Hindlimb muscle (tissue), 1 donor: ENCODE results near the gene PPP2R2D. TPM values are rescaled to one million over a fixed set of nuclear protein-coding genes. Genes with fewer than 3 reads are reported as not detected.
A peak's percentile ranks its signal among the peaks of the same experiment; 100 is the strongest.

ENCODE experiments used
- DNase-seq: peaks from one replicate; pipeline ENCODE4 v3.0.0-alpha.2; 2013
- polyA plus RNA-seq: library from polyadenylated mRNA; unstranded; fragments of 120-200 nt; gene quantifications from one replicate; pipeline ENCODE4 v1.2.1, GENCODE V29; 2013; ENCODE audit not compliant: insufficient read length

Gene PPP2R2D
- polyA plus RNA-seq = 30.6 TPM

- DNase-seq = peak; percentile 96
These were observed at the start of gene PPP2R2D for GRCh38 chr10:131900350-131901152. TSS of gene PPP2R2D (plus strand) at chr10:131901008. CDS start at chr10:131901149, 141 bp downstream.

DNA sequence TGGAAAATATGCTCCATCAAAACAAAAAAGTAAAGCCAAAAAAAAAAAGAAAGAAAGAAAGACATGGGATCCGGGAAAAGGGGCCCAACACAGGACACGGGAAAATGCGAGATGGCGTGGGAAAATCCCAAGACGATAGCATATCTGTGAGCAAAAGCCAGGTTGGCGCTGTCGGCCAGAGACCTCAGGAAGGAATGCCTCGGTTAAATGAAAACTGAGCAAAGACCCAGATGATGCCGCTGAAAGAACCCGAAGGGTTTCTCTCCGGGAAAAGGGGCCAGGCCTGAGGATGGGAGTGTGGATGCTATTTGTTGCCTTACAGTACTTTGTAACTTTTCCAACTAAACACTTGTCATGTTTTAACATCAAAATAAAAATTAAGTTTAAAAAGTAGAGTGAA, 49.5 kb upstream of the PPP2R2D start:
- no peak for DNase-seq

- no peak for DNase-seq
These were observed 48.5 kb upstream of the PPP2R2D start for GRCh38 chr10:131852176-131852822.

- no peak for DNase-seq
These were observed 47.8 kb upstream of the PPP2R2D start for GRCh38 chr10:131852823-131853609.

GRCh38 chr10:131853610-131853964, 47.2 kb upstream of the PPP2R2D start:
- no peak for DNase-seq

DNA sequence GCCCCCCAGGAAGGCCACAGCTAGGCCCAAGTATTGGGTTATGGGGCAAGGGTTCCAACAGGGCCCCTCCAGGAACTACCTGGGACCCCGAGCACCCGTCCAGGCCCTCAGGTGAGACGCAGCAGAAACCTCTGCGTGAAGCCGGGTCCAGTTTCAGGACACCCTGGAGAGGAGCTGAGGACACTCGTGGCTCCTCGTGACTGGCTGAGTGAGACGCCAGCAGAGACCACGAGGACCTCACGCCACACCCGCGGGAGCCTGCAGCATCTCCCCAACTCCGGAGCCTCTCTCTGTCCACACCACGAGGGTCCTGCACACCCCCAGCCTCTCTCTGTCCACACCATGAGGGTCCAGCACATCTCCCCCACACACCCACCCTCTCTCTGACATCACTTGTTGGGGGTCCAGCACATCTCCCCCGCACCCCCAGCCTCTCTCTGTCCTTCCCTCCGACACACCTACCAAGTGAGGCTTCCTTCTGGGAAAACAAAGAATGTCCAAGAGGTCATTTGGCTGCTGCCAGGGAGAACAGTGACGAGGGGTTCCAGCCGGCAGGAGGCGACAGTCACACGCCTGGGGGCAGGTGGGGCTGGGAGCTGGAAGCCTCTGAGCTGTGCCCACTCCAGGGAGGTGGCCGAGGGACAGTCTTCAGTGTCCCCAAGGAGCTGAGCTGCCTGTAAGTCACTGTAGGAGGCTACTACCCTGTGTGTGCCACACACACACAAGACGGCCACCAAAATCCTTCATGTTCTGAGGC, 46.1 kb upstream of the PPP2R2D start:
- no peak for DNase-seq

GRCh38 chr10:131855461-131856401, 45.1 kb upstream of the PPP2R2D start:
- DNase-seq = no peak

GRCh38 chr10:131856441-131857094, 44.2 kb upstream of the PPP2R2D start:
- no peak for DNase-seq

GRCh38 chr10:131857156-131858117, 43.4 kb upstream of the PPP2R2D start:
- no peak for DNase-seq

- no peak for DNase-seq
These were observed 42.7 kb upstream of the PPP2R2D start for GRCh38 chr10:131858118-131858515.

- no peak for DNase-seq
These were observed 42.0 kb upstream of the PPP2R2D start for GRCh38 chr10:131858583-131859340.

DNA sequence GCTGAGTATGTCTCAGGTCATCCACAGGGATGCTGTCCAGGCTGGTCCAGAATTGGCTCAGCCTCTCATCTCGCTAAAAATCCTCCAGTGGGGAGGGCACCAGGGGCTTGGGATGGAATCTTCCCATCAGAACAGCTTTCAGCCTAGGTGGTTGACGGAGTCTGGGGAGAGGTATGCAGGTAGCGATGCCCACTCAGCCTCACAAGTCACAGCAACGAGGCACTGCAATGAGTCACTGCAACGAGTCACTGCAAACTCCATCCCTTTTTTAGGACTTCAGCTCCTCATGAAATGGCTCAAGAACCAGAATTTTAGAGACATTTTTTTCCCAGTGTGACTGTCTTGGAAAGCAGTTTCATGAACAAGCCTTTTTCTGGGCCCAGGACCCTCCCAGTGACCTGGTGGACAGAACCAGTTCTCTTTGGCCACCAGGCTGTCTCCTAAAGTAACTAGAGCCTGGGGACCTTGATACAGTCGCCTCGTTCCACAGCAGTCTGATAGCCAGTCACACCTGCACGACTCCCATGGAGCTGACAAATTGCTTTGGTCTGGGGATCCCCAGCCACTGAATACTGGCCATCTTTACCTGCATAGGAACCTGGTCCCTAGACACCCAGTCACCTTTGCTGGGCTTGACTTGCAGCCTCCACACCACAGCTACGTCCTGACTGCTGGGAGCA, 41.3 kb upstream of the PPP2R2D start:
- DNase-seq = no peak

- DNase-seq = no peak
These were observed 40.5 kb upstream of the PPP2R2D start for GRCh38 chr10:131860311-131860710.

DNA sequence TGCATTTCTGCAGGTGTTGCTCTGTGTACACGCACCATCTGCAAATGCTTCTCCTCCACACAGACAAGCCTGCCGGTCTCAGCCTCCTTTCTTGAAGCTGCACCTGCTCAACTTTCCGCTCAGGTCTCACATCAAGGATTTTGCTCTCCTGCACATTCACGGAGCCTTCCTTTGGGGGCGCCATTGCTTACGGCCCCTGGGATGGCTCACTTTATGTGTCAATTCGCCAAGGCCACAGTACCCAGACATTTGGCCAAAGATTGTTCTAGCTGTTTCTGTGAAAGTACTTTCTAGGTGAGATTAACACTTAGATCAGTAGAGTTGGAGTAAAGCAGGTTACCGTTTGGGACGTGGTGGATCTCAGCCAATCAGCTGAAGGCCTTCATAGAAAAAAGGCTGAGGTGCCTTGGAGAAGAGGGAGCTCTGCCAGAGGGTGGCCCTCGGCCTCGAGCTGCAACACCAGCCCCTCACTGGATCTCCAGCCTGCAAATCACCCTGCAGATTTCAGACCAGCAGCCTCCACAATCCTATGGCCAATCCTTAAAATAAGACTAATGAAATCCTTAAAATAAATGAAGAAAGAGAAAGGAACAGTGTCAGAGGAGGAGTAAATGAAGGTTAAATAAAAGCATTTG, 39.9 kb upstream of the PPP2R2D start:
- no peak for DNase-seq

- DNase-seq = no peak
These were observed 38.3 kb upstream of the PPP2R2D start for GRCh38 chr10:131862548-131862947.

DNA sequence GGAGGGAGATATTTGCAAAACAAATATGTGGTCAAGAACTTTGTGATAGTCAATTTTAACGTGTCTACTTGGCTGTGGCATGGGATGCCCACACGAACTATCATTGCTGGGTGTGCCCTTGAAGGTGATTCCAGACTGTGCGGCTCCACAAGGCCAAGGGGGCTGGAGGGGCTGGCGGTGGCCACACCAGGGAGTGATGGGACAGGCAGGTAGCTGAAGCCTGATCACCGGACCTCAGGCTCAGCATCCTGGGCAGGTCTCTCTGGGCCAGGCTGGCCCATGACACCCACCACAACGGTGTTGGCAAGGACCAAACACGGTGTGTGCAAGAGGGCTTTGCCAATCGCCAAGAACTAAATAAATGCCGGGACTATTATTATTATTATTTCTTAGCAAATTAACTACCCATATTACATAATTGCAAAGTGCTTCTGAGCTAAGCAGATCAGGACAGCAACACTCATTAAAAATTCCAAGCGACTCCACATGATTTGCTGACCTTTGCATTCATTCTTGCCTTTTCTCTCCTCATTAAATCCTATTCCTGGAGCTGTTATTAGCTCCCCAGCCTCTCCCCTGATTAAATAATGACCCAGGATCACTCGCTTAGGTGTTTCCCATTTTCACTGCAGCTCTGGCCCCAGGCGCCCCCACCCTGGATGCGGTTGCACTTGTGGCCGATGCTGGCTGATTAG, 35.4 kb upstream of the PPP2R2D start:
- DNase-seq = no peak

- DNase-seq = no peak
These were observed 34.1 kb upstream of the PPP2R2D start for GRCh38 chr10:131866673-131867072.
